Measurements from ENCODE around the gene PNPLA5.

Gene PNPLA5

GRCh38 chr22:43838571-43839307, 53.1 kb downstream of the PNPLA5 start:
- no peak for DNase-seq (ENCODE audit: low read depth)

GRCh38 chr22:43838161-43838560, 53.7 kb downstream of the PNPLA5 start:
- no peak for DNase-seq (ENCODE audit: low read depth)

GRCh38 chr22:43837666-43838065, 54.1 kb downstream of the PNPLA5 start:
- no peak for DNase-seq (ENCODE audit: low read depth)

- DNase-seq (ENCODE audit: low read depth), result no peak
Measured at GRCh38 chr22:43835736-43836135, 56.1 kb downstream of the PNPLA5 start.

GRCh38 chr22:43835166-43835565, 56.6 kb downstream of the PNPLA5 start:
- no peak for DNase-seq (ENCODE audit: low read depth)

- DNase-seq (ENCODE audit: low read depth), result no peak
Measured at GRCh38 chr22:43833286-43834240, 58.2 kb downstream of the PNPLA5 start.

- no peak for DNase-seq (ENCODE audit: low read depth)
Measured at GRCh38 chr22:43832393-43833265, 59.2 kb downstream of the PNPLA5 start.

GRCh38 chr22:43831561-43832392, 60.0 kb downstream of the PNPLA5 start:
- no peak for DNase-seq (ENCODE audit: low read depth)

- DNase-seq (ENCODE audit: low read depth), result no peak
Measured at GRCh38 chr22:43830931-43831560, 60.8 kb downstream of the PNPLA5 start.

- peak; percentile 92 for DNase-seq (ENCODE audit: low read depth)
Measured at GRCh38 chr22:43829904-43830851, 61.6 kb downstream of the PNPLA5 start.

Data from fibroblast of gingiva (primary cell).